ENCODE data around the gene COLGALT1.
"Not testable (repeated sequence)": the region's sequence is repeated elsewhere in the genome, so short reads cannot be mapped to it uniquely, and the experiment has no call there.

The COLGALT1 gene

DNA sequence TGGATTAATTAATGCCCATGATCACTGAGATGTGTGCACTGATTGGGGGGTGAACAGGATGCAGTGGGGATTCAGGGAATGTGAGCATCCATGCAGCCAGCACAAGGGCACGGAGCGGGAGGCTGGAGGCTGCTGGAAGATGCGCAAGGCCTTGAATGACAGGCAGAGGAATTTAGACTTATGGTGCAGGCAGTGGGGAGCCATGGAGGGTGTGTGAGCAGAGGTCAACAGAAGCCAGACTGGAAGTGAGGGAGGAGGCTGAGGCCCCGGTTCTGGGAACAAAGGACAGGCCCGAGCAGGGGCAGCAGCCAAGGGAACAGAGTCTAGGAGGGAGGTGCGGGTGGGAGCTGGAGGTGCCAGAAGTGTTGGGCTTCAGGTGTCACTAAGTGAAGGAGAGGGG is 7.3 kb upstream of the COLGALT1 start:
- TF ChIP-seq CTCF (IDR thresholded peaks at IDR 0.05; ENCODE audit: low read depth, low read length, missing control alignments): no peak

DNA sequence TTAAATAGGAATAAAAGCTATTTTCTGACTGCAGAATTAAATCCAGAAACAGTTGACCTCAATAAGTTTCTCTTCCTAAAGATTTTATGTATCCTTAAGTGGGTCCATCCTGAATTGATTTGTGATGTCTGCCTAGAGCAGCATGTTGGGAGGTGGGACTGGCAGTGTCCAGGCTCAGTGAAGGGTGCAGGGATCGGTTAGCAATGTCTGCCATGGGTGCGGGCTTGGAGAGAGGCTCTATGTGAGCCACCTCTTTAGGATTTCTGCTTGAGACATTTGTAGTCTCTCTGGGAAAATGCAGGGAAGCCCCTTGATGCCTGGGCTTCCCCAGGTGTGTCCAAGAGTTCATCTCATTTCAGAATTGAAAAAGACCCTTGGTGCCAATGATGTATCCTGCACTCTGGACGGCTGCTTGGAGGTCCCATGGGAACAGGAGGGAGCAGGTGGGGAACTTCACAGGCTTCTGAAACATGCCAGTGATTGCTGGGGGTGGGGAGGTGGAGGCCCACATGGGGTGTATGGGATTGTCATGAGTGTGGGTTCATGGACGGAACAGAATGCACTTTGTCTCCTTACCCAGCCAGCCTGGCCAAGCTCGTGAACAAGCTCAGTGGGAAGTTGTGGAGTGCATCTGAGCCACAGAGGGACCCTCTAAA is 6.2 kb upstream of the COLGALT1 start:
- H3K4me3 ChIP-seq (replicated peaks; ENCODE audit: low read depth, low read length): no peak overlapping the region
- DNase-seq (ENCODE audit: extremely low read depth, low read depth): no peak
- no peak for TF ChIP-seq CTCF (IDR thresholded peaks at IDR 0.05; ENCODE audit: low read depth, low read length, missing control alignments)

More for the DNA sequence above, 7.3 kb upstream of the COLGALT1 start:
- no peak for DNase-seq (ENCODE audit: extremely low read depth, low read depth)
- H3K4me3 ChIP-seq (replicated peaks; ENCODE audit: low read depth, low read length): no peak overlapping the region

GRCh38 chr19:17550076-17550667 is 5.3 kb upstream of the COLGALT1 start:
- no peak for DNase-seq (ENCODE audit: extremely low read depth, low read depth)
- no peak overlapping the region for H3K4me3 ChIP-seq (replicated peaks; ENCODE audit: low read depth, low read length)
- no peak for TF ChIP-seq CTCF (IDR thresholded peaks at IDR 0.05; ENCODE audit: low read depth, low read length, missing control alignments)

GRCh38 chr19:17552735-17553134 is 2.7 kb upstream of the COLGALT1 start:
- DNase-seq (ENCODE audit: extremely low read depth, low read depth); H3K4me3 ChIP-seq (replicated peaks; ENCODE audit: low read depth, low read length): not testable (repeated sequence)

DNA sequence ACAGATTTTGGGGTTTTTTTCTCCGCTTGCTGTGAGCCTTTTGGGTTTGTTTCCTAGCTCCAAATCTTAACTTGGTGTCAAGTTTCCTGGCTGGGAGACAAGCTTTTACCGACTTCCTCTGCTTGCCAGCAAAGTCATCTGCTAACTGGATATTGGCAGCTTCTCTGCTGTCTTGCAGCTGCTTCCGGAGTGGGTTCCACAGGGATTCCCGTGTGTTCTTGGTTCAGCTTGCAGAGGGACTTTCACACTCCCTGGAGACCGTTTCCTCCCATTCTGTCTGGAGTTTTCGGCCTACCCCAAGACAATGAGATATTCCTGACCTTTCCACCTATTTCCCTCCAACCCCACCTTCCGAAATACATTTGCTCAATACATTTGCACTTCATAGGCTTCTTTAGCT is 2.2 kb upstream of the COLGALT1 start:
- no peak for TF ChIP-seq CTCF (IDR thresholded peaks at IDR 0.05; ENCODE audit: low read depth, low read length, missing control alignments)
- H3K4me3 ChIP-seq (replicated peaks; ENCODE audit: low read depth, low read length): 0 out of 2 replicates have a peak overlapping the region, but pooled peaks have one; percentile 2
- DNase-seq (ENCODE audit: extremely low read depth, low read depth): peak; percentile 89

- peak overlapping the region; percentile 94 for H3K4me3 ChIP-seq (replicated peaks; ENCODE audit: low read depth, low read length)
- no peak for TF ChIP-seq CTCF (IDR thresholded peaks at IDR 0.05; ENCODE audit: low read depth, low read length, missing control alignments)
Measured at GRCh38 chr19:17554968-17555479, 425 bp upstream of the COLGALT1 start.

DNA sequence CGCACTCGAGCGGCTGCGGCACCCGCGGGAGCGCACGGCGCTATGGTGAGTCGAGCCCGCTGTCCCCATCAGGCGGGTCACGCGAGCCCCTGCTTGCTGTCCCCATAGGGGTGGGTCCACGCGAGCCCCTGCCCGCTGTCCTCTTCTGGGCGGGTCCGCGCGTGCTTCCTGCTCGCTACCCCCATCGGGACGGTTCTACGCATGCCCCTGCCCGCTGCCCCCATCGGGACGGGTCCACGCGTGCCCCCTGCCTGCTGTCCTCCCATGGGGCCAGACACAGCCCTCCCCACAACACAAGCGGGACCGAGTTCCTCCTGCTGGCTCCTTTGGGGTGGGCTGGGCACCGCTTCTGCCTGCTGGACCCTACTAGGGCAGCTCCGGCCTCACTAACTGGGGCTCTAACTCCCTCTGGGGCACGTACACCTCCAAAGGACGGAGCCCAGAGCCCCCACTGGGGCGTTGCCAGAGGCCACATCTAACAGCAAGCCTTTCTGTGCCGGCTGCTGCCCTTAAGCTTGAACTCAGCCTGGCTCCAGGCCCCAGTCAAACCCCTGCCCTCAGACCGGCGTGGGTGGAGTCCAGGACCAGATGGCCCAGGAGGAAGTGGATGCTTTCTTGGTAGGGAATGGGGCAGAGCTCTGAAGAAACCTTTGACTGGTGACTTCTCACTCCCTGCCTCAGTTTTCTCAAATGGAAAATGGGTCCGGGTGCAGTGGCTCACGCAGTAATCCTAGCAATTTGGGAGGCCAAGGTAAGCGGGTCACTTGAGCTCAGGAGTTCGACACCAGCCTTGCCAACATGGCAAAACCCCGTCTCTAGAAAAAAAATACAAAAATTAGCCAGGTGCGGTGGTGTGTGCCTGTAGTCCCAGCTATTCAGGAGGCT is 722 bp downstream of the COLGALT1 start:
- H3K4me3 ChIP-seq (replicated peaks; ENCODE audit: low read depth, low read length): peak overlapping the region; percentile 94
- TF ChIP-seq CTCF (IDR thresholded peaks at IDR 0.05; ENCODE audit: low read depth, low read length, missing control alignments): no peak
- no peak for DNase-seq (ENCODE audit: extremely low read depth, low read depth)

More at GRCh38 chr19:17554968-17555479, 425 bp upstream of the COLGALT1 start:
- DNase-seq (ENCODE audit: extremely low read depth, low read depth): no peak
